GM15510 (cell line): ENCODE results near the gene TRAPPC3.
A peak's percentile ranks its signal among the peaks of the same experiment; 100 is the strongest.

Source experiments
- POLR2A ChIP-seq: IDR thresholded peaks from 3 replicates; pipeline ENCODE4 v1.6.1; 2011; ENCODE audit warnings: borderline replicate concordance; ENCODE audit not compliant: insufficient read length; ENCODE audit errors: extremely low read depth

TRAPPC3 gene

GRCh38 chr1:36172017-36172747 lies 22.9 kb upstream of the TRAPPC3 start:
- no peak for TF ChIP-seq POLR2A

- TF ChIP-seq POLR2A: no peak
Observed at GRCh38 chr1:36170643-36171412, 21.5 kb upstream of the TRAPPC3 start.

- TF ChIP-seq POLR2A: no peak
Observed at GRCh38 chr1:36168514-36168913, 19.2 kb upstream of the TRAPPC3 start.

GRCh38 chr1:36166938-36167905 lies 17.9 kb upstream of the TRAPPC3 start:
- no peak for TF ChIP-seq POLR2A

- no peak for TF ChIP-seq POLR2A
Observed at GRCh38 chr1:36166136-36166535, 16.9 kb upstream of the TRAPPC3 start.

- no peak for TF ChIP-seq POLR2A
Observed at GRCh38 chr1:36165145-36165544, 15.9 kb upstream of the TRAPPC3 start.

- no peak for TF ChIP-seq POLR2A
Observed at GRCh38 chr1:36164361-36164760, 15.1 kb upstream of the TRAPPC3 start.

GRCh38 chr1:36163426-36163825 lies 14.1 kb upstream of the TRAPPC3 start:
- no peak for TF ChIP-seq POLR2A

GRCh38 chr1:36162680-36163239 lies 13.5 kb upstream of the TRAPPC3 start:
- TF ChIP-seq POLR2A: no peak

GRCh38 chr1:36161641-36162531 lies 12.6 kb upstream of the TRAPPC3 start:
- TF ChIP-seq POLR2A: peak; percentile 11

GRCh38 chr1:36160949-36161485 lies 11.7 kb upstream of the TRAPPC3 start:
- peak; percentile 65 for TF ChIP-seq POLR2A

GRCh38 chr1:36160388-36160948 lies 11.2 kb upstream of the TRAPPC3 start:
- no peak for TF ChIP-seq POLR2A
